NCI-H1105 treated with DMSO at 0.1 percent for 48 hours (cell line): ENCODE results near the gene SMPD1.

Experiments
- DNase-seq: peaks from one replicate; lab custom pipeline; 2025; lab: John Stamatoyannopoulos, UW

Gene SMPD1

DNA sequence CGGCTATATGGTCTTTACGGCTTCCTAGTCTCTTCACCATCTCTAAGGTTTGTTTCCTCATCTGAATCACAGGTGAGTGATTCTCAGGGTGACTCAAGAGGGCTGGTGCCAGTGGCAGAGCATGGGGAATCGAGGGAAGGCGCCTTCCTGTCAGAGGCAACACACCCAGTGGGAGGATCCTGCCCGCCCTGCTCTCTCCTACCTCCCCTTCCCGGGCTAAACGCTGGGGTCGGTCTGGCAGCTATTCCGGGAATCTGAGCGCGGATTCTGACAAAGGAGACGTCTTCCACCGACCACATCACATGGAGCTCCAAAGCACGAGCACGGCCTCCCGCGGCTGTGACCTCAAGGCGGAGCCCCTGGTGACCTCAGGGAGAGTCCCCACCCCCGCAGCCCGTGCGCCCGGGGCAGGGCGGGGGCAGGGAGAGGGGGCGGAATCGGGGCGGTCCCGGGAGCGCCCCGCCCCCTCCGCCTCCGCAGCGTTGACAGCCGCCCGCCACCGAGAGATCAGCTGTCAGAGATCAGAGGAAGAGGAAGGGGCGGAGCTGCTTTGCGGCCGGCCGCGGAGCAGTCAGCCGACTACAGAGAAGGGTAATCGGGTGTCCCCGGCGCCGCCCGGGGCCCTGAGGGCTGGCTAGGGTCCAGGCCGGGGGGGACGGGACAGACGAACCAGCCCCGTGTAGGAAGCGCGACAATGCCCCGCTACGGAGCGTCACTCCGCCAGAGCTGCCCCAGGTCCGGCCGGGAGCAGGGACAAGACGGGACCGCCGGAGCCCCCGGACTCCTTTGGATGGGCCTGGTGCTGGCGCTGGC is at the start of gene SMPD1:
SMPD1 (plus strand) TSS at position 570 of the 813 bp plus-strand sequence; CDS start at position 695, 125 bp downstream.
- DNase-seq = peak; percentile 93

DNA sequence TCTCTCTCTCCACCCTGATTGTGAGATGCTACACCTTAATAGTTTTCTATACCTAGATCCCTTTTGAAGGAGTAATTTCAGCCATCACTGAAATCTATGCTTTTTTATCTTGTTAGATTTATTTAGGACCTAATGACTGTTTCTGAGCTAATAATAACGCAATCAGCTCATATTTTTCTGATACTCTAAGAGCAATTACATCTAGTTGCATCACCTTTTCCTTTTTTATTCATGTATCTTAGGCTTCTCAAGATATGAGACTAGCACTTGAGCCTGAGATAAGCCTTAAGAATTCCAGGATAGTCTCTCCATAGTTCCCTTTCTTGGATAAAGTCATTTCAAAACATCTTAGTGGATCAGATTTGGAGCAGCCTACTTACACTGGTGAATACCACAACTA is 44.9 kb upstream of the SMPD1 start:
- DNase-seq = no peak

DNA sequence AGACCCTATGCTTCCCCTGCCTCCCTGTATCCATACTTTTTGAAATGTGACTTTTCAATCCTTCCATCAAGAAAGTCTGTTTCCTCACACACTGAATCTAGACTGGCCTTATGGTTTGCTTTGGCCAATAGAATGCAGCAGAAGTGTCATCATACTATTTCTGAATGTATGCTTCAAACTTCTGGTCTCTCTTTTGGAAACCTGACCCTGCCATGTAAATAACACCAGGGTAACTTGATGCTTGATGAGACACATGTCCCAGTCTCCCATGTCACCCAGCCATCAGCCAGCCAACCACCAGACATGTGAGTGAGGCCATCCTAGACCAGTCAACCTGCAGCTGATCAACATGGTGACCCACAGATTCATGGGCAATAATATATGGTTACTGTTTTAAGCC is 40.2 kb upstream of the SMPD1 start:
- DNase-seq = no peak

DNA sequence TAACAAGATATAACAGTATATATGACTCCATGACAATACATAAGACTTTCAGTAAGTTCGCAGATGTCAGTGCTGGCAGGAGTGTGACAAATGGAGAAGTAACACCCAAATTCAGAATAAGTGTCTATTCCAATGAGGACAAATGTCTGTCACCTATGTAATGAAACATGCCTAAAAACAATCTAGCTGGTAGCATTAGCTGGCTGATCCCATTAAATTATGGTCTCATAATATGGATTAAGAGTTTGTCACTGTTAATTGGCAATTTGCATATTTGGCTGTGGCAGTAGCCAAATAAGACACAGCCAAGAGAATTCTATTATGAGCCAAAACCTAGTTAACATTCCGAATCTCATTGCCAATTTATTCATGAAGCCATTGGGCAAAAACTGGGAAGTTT is 39.8 kb upstream of the SMPD1 start:
- DNase-seq = no peak

DNA sequence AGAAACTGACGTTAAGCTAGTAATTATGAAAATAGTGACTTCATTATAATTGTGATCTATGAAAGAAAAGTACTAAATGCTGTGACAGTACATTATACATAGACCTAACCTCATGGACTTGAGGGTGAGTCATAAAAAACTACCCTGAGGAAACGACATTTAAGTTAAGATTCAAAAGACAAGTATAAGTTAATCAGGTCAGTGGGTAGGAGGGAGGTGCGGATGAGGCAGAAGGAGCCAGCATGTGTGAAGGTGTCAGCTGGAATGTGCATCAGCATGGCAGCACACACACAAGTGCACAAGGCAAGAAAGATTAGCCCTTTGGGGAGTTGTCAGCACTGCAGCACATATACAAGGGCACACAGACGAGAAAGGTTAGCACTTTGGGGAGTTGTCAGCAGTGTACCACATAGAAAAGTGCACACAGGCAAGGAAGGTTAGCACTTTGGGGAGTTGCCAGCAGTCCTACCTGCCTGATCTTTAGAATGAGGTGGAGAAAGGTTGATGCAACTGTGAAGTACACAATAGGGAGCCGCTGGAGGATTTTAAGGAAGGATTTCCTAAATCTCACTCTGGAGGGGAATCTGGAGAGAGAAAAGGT is 38.4 kb upstream of the SMPD1 start:
- no peak for DNase-seq

DNA sequence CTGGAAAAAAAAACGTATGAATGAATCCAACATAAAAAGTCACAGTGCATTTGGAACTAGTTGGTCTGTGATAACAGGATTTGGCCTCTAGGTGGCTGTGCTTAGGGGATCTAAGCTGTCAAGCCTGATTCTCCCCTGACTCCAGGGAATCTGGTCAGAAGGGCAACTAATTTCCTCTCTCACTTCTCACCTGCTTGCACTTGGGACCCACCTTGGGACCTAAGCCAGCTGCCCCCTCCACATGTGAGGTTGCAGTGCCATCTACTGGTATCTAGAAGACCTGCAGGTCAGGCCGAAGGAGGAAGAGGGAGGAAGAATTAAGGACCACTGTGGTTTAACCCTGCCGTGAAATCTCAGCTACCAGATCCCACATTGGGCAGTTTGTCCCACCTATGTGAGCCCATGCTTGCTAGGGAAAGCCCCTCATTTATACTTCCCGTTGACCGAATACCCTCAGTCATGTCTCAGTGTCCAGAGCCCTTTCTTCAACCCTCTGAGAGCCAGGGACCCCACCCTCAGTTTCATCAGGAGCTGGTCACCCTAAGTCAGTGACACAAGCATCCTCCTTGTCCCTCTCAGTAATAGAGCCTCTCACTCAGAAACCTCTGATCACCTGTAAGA is 36.8 kb upstream of the SMPD1 start:
- peak; percentile 95 for DNase-seq

DNA sequence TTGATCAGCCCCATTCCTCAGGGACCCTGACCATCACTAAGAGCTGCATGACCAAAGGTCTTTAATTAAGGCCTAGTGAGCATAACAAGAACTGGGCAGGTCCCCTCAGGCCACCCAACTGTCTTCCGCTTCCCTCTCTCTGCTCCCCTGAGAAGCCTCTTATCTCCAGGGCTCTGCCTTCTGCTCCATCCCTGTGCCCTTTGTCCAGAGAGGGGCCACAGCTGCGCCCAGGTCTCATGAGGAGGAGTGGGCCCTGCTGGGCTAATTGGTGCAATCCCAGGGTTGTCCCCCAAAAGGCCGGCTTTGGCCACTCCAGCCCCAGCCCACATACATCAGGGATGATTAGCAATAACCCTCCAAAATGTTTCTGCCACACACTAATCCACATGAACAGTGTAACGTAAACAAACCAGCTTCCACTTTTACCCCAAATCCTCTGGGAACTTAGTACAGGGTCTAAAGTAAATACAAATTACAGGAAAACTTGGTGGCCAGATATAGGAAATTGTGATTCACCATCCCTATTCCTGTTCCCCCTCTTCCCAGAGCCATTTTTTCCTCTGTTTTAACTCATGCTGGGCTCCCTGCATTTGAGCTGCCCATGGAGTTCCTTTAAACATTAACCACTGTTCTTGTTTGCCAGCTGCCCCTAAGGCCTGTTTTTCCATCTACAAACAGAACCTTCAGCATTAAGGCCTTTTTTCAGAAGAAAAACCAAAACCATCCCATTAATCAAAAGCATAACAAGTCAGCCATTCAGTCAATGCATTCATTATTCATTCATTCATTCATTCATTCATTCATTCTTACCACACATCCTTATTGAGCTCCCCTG is 35.4 kb upstream of the SMPD1 start:
- DNase-seq = no peak

DNA sequence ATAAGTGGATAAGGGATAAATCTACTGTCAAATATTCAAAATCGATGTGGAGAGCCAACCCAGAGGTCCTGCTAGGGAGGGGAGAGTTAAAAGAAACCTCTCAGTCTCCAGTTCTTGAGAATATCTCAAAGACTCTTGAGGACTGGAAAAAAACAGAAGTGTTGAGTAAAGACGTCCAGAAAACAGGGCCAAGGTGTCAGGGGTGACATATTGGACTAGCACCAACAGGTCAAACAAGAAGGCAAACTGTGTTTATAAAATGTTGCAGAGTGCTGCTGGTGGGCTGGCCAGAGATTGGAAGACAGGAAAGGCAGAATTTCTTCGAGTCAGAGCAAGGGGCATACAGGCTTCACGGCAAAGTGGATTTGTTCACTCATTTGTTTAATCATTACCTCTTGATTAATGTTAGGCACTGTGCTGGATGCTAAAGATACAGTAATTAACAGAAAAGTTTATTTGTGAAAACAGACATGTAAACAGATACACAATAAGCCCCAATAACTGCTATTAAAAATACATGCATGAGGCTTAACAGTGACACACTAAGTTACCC is 33.7 kb upstream of the SMPD1 start:
- DNase-seq = no peak

DNA sequence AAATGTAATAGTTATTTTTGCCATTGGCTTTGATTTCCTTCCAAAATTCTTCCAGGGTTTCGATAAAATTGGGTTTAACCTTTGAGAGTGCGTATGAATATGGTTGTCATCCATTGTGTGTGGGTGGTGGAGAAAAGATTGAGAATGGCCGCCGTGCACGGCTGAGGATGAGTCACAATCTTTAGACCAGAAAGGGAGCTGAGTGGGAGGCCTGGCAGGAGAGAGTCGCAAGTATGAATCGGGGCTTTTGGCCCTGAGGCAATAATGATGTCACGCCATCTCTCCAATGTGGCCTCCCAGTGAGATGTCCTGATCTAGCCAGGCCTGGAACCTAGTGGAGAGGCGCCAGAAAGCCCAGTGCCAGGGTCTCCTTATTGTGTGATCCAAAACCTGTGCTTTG is 33.1 kb upstream of the SMPD1 start:
- DNase-seq = no peak

DNA sequence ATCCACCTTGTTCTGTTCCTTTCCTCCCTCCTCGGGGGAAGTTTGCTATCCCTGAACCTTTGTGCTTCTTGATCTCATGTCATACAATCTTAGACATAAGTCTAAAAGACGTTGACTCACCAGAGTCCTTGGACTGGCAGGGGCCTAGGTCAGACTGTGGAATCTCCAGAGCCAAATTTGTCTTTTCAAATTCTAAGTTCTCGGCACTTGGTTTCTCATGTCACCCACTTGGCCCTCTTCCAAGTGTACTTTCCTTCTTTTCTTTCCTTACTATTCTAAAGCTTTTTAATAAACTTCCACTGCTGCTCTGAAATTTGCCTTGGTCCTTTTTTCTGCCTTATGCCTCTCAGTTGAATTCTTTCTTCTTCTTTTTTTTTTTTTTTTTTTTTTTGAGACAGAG is 30.1 kb upstream of the SMPD1 start:
- no peak for DNase-seq

DNA sequence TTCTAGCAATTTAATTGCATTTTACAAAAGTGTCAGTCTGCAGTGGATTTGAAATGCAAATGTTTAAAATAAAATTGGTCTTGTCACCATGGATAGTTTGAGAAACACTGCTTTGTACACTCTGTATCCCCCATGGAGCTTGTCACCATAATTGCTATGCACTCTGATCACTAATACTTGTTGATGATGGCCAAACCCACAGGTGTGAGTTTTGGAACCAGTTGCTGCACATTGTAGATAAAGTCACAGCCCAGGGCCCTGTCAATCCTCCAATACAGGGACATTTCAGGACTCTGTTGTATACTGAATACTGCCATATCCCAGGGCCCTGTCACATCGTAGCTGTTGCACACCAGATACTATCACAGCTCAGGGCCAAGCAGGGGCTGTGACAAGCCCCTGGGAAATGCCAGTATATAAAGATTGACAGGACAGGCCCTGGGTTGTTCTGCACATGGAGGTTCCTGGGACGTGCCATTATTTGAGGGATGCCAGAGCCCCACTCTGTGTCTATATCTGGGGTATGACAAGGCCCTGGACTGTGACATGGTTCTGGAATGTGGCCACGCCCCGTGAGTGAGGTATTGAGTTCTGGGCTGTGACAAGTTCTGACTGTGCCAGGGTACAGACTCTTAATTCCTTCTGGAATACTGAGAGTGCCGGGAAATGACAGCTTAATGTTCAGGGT is 27.9 kb upstream of the SMPD1 start:
- DNase-seq = no peak

DNA sequence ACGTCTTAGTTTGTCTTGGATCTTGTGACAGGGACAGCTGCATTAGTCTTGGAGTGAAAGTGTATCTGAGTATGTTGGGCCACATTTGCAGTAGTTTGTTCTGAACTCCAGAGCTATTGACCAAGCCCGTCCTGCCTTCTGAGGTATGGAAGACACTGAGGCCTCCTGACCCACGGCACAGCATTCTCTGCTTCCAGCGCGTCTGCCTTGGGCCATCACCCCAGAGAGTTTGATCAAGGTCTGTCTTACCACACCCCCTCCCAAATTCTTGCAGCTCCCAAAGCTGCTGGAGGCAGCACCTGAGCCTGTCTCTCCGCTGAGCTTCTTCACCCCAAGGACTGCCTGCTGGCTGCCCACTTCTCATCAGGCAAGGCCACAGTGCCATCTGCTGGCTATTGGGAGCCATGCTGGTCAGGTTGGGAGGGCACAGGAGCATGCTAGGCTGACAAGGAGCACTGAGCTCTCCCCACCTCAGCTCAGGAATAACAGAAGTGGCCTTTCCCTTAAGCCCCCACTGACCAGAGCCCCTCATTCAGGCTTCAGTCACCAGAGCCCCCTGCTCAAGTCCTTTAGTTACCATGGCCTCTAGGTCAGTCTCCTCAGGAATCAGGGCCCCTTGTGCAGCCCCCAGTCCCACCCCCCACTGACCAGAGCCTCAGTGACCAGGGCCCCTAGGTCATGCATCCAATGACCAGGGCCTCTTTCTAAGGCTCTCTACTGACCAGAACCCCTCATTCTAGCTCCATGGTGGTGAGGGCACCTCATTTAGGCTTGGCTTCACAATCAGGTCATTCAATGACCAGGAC is 27.2 kb upstream of the SMPD1 start:
- peak; percentile 61 for DNase-seq

DNA sequence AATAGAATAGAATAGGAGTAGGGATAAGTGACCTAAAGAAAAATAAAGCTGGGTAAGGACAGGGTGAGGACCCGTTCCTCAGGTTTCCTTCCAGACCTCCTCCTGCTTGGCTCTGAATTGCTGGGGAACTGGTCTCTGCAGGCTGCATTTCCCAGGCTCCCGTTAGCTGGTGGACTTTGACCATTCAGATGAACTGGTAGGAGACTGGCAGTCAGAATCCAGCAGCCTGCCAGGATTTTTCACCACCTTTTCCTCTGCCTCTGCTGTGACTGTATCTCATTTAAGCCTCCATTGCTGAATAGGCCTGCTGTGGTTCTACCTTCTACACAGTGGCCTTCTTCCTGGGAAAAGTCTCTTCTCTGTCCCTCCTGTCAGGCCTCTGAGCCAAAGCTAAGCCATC is 24.6 kb upstream of the SMPD1 start:
- no peak for DNase-seq

DNA sequence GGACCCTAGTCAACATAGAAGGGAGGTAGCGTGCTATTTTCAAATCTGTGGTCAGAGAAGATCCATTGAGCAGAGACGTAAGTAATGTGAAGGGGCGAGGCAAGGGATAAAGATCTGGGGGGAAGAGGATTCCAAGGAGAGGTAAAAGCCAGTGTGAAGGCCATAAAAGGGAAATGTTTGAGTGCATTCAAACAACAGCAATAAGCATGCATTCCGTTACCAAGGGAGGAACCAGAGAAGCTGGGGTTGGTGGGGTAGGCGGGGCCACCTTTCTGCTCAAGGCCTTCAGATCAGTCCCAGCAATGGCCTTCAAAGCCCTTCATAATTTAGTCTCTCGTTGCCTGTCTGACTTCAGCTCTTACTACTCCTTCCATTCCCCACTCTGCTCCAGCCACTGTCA is 18.4 kb upstream of the SMPD1 start:
- no peak for DNase-seq

DNA sequence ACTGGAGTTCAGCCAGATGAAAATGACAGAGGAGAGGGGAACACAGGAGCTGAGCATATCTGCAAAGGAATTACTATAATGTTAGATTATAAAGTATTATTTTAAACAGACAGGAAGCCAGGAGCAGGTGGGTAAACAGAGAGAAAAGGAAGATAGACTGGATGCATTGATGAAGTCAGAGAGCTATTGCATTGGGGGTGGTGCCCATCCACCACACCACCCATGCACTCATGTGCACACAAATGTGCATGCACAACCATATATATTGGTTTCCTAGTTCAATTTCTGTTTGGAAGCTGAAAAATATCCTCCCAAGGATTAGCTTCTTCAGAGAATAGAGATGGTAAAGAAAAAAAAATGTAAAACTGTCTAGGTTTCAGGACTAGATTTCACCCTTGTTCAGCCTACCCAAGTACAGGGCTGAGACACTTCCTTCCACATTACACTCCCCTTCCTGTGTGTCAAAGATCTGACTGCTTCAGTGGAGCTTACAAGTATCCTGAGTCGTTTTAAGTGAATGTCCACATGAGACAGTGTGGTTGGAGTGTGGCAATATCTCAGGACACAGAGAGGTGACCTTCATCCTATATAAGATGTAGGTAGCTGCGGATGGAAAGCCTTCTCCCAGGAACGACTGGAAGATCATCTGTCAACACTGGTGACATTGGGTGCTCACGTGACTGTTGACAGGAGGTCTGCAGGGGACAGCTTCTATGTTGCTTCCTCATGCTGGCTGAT is 12.2 kb upstream of the SMPD1 start:
- DNase-seq = no peak

DNA sequence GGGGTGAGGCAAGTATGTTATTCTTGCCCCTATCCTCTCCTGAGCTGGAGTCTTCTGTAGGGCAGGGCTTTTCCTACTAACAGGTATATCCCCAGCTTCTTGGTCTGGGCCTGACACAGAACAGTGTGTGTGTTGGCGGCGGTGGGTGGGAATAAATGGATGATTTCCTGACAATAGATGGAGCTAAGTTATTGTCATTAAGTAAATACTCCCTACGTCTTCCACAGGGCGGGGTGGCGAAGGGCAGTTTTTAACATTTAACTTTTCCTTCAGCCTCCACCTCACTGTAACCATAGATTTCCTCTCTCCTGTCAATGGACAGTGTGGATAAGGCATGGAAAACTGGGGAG is 11.7 kb upstream of the SMPD1 start:
- no peak for DNase-seq

DNA sequence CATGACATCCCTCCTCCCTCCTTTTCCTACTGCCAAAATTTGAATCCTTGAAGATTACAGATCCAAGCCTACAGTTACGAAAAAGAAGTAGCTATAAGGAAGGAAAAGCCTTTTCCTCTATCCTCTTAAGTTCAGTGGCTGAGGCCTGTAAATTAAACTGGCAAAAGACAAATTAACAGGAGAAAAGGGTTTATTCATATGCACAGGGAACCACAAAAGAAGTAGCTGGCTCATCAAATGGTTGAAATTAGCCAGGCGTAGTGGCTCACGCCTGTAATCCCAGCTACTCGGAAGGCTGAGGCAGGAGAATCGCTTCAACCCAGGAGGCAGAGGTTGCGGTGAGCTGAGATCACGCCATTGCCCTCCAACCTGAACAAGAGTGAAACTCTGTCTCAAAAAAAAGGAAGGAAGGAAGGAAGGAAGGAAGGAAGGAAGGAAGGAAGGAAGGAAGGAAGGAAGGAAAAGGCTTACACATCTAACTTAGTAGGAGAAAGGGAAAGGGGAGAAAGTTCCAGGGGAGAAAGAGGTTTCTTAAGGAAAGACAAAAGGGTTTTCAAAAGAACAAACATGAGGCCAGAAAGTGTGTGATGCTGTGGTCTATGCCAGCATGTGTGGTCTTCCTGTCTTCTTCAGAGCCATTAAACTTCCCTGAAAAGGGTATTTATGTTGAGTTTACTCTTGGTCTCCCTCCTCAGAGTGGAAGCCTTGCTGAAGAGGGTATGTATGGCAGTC is 5.1 kb upstream of the SMPD1 start:
- DNase-seq = no peak

DNA sequence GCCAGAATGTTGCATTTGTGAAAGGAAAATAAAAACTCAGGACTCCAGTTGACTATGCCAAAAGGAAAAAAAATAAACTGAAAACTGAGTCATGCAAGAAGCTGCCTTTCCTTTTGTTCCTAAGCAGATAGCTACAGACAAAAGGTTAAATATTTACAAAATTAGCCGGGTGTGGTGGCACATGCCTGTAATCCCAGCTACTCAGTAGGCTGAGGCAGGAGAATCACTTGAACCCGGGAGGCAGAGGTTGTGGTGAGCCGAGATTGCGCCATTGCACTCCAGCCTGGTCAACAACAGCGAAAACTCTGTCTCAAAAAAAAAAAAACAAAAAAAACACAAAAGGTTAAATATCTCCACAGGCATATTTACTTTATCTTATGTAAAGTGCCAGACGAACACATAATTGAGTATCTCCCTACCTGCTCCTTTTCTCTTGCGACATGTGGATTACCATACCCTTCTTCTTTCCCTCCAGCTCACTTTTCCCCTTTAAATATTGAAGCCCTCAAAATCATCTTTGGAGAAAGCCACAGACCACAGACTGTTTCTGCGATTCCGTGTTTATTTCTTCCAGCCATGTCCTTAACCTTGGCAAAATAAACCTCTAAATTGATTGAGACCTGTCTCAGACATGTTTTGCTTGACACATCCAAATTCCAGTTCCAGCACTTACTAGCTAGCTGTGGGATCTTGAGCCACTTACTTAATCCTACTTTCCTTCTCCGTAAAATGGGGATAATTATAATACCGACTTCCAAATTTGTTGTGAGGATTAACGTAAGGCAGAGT is 2.3 kb upstream of the SMPD1 start:
- DNase-seq = no peak

DNA sequence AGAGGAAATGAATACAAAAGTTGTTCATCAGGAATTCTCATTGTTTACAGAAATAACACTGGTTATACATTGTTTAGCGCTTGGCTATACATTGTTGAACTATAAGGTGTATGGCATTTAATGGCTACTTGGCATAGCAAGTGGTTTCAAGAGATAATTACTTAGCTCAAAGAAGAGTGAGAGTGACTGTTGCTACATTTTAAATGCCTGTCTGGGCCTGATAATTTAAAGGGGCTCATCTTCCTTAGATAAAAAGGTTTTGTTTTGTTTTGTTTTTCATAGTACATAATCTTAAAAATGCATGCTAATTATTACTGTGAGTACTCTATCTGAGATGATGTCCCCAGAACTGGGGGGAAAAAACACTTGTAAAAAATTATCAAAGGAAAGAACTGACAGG is 1.5 kb upstream of the SMPD1 start:
- no peak for DNase-seq
